ENCODE data around the gene SFMBT2.
"Not testable (repeated sequence)": the region's sequence is repeated elsewhere in the genome, so short reads cannot be mapped to it uniquely, and the experiment has no call there.

The SFMBT2 gene

DNA sequence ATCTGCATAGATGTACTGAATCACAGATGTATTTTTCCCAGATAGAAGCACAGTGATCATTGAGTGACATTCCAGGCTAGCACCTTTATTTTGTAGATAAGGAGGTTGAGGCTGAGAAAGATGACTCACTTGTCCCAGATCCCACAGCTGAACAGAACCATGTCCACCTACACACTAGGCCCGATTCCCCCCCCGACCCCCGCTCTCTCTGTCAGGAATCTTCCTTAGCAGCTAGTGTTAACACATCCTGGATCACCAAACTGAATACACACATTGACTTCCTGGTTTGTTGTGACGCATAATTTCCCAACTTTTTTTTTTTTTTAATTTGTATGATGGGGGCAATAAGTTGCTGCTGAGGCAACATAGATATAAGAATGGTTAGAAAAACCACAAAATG lies 5.2 kb downstream of the SFMBT2 start:
- peaks cover 0 to 2% of the 10 kb centered on the region in 2 donors for H3K4me1 ChIP-seq (ENCODE audit: control insufficient read depth in 2 of 2, insufficient read depth in 2 of 2, low read length in 2 of 2)
- H3K27me3 ChIP-seq (ENCODE audit: control insufficient read depth in 2 of 2, insufficient read depth in 2 of 2, low read length in 2 of 2) = no peaks in the 10 kb centered on the region
- H3K4me3 ChIP-seq (ENCODE audit: low read length in 2 of 2) = no peak overlapping the region
- H3K9ac ChIP-seq (ENCODE audit: low read depth in 1 of 2, low read length in 2 of 2) = no peak overlapping the region
- no peaks in the 10 kb centered on the region for H3K36me3 ChIP-seq (ENCODE audit: control insufficient read depth in 2 of 2, insufficient read depth in 2 of 2, low read length in 2 of 2)
- H3K9me3 ChIP-seq (ENCODE audit: control insufficient read depth in 2 of 2, low read length in 2 of 2) = no peaks in the 10 kb centered on the region
- no peak overlapping the region for H3K27ac ChIP-seq (ENCODE audit: low read depth in 2 of 2, low read length in 2 of 2)

DNA sequence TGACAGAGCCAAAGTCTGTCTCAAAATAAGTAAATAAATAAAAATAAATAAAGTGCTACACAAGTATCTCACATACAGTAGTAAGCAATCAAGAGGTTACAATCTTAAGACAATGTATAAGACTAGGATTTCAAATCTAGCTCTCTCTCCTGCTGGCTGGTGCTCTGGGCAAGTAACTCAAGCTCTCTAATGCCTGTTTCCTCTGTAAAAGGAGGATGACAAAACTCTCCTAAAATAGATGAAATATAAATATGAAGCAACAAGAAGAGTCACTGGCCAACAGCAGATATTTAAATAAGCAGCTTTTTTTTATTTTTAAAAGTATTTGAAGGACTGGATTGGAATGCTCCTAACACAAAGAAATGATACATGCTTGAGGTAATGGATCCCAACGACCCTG lies 7.2 kb downstream of the SFMBT2 start:
- H3K27ac ChIP-seq (ENCODE audit: low read depth in 2 of 2, low read length in 2 of 2) = no peak overlapping the region
- H3K9ac ChIP-seq (ENCODE audit: low read depth in 1 of 2, low read length in 2 of 2) = no peak overlapping the region
- no peak overlapping the region for H3K4me3 ChIP-seq (ENCODE audit: low read length in 2 of 2)
- H3K4me1 ChIP-seq (ENCODE audit: control insufficient read depth in 2 of 2, insufficient read depth in 2 of 2, low read length in 2 of 2) = peaks cover 0 to 2% of the 10 kb centered on the region in 2 donors
- H3K9me3 ChIP-seq (ENCODE audit: control insufficient read depth in 2 of 2, low read length in 2 of 2) = no peaks in the 10 kb centered on the region
- no peaks in the 10 kb centered on the region for H3K36me3 ChIP-seq (ENCODE audit: control insufficient read depth in 2 of 2, insufficient read depth in 2 of 2, low read length in 2 of 2)
- H3K27me3 ChIP-seq (ENCODE audit: control insufficient read depth in 2 of 2, insufficient read depth in 2 of 2, low read length in 2 of 2) = no peaks in the 10 kb centered on the region

DNA sequence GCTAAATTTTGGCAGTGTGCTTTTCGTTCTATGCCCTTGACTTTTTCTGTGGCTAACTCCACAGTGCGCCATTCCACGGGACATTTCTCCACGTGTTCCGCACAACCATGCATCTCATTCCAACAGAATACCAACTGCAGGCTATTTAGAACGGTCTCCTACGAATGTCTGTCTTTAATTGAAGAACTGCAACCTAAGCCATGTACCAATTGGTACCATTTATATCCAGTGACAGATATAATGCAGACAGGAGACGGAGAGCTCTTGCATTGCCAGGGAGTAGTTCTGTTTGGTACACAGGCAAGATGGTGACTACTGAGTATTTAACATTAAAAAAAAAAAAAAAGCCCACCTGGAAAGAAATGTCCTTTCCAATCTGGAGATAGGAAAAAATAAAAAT lies 9.1 kb downstream of the SFMBT2 start:
- Histone ChIP-seq H3K9ac (ENCODE audit: low read depth in 1 of 2, low read length in 2 of 2) (no peak overlapping the region), H3K27ac (ENCODE audit: low read depth in 2 of 2, low read length in 2 of 2) (no peak overlapping the region), H3K4me3 (ENCODE audit: low read length in 2 of 2) (no peak overlapping the region), H3K36me3 (ENCODE audit: control insufficient read depth in 2 of 2, insufficient read depth in 2 of 2, low read length in 2 of 2) (no peaks in the 10 kb centered on the region), H3K9me3 (ENCODE audit: control insufficient read depth in 2 of 2, low read length in 2 of 2) (no peaks in the 10 kb centered on the region), H3K4me1 (ENCODE audit: control insufficient read depth in 2 of 2, insufficient read depth in 2 of 2, low read length in 2 of 2) (no peaks in the 10 kb centered on the region), H3K27me3 (ENCODE audit: control insufficient read depth in 2 of 2, insufficient read depth in 2 of 2, low read length in 2 of 2) (no peaks in the 10 kb centered on the region)

- Histone ChIP-seq H3K27ac (ENCODE audit: low read depth in 2 of 2, low read length in 2 of 2) (no peak overlapping the region), H3K9ac (ENCODE audit: low read depth in 1 of 2, low read length in 2 of 2) (no peak overlapping the region), H3K9me3 (ENCODE audit: control insufficient read depth in 2 of 2, low read length in 2 of 2) (no peaks in the 10 kb centered on the region), H3K36me3 (ENCODE audit: control insufficient read depth in 2 of 2, insufficient read depth in 2 of 2, low read length in 2 of 2) (no peaks in the 10 kb centered on the region), H3K27me3 (ENCODE audit: control insufficient read depth in 2 of 2, insufficient read depth in 2 of 2, low read length in 2 of 2) (no peaks in the 10 kb centered on the region), H3K4me3 (ENCODE audit: low read length in 2 of 2) (no peak overlapping the region), H3K4me1 (ENCODE audit: control insufficient read depth in 2 of 2, insufficient read depth in 2 of 2, low read length in 2 of 2) (no peaks in the 10 kb centered on the region)
Measured at GRCh38 chr10:7401156-7401555, 9.7 kb downstream of the SFMBT2 start.

DNA sequence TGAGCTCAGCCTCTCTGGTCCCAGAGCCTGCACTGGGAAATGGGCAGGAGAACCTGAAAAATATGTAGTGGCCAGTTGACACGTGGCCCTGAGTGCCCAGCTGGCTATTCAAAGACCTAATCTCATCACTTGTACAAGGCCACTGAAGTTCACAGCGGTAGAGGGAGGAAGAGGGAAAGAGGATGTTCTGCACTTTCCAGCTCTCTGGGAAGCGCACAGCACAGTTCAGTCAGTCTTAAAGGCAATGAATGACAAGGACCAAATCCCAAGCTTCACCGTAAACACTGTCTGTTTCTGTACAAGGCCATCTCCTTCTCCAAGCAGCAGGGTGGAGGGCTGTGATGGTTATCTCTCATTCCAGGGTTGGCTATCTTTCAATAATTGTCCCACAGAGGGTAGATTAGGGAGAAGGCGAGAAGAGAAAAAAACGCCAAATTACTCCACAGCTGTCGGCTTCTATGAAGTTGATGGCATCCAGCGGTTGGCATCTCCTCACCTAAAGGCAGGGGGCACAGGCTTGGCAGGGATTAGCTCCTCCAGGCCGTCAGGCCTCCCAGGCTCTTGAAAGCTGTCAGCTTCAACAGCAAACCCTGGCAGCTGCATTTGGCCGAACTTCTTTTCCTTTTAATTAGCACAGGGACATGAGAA lies 10.6 kb downstream of the SFMBT2 start:
- no peaks in the 10 kb centered on the region for H3K36me3 ChIP-seq (ENCODE audit: control insufficient read depth in 2 of 2, insufficient read depth in 2 of 2, low read length in 2 of 2)
- no peak overlapping the region for H3K4me3 ChIP-seq (ENCODE audit: low read length in 2 of 2)
- no peak overlapping the region for H3K27ac ChIP-seq (ENCODE audit: low read depth in 2 of 2, low read length in 2 of 2)
- no peaks in the 10 kb centered on the region for H3K9me3 ChIP-seq (ENCODE audit: control insufficient read depth in 2 of 2, low read length in 2 of 2)
- H3K4me1 ChIP-seq (ENCODE audit: control insufficient read depth in 2 of 2, insufficient read depth in 2 of 2, low read length in 2 of 2) = no peaks in the 10 kb centered on the region
- no peak overlapping the region for H3K9ac ChIP-seq (ENCODE audit: low read depth in 1 of 2, low read length in 2 of 2)
- no peaks in the 10 kb centered on the region for H3K27me3 ChIP-seq (ENCODE audit: control insufficient read depth in 2 of 2, insufficient read depth in 2 of 2, low read length in 2 of 2)

- Histone ChIP-seq H3K27me3 (ENCODE audit: control insufficient read depth in 2 of 2, insufficient read depth in 2 of 2, low read length in 2 of 2) (no peaks in the 10 kb centered on the region), H3K9ac (ENCODE audit: low read depth in 1 of 2, low read length in 2 of 2) (no peak overlapping the region), H3K36me3 (ENCODE audit: control insufficient read depth in 2 of 2, insufficient read depth in 2 of 2, low read length in 2 of 2) (no peaks in the 10 kb centered on the region), H3K9me3 (ENCODE audit: control insufficient read depth in 2 of 2, low read length in 2 of 2) (no peaks in the 10 kb centered on the region), H3K27ac (ENCODE audit: low read depth in 2 of 2, low read length in 2 of 2) (no peak overlapping the region), H3K4me1 (ENCODE audit: control insufficient read depth in 2 of 2, insufficient read depth in 2 of 2, low read length in 2 of 2) (no peaks in the 10 kb centered on the region), H3K4me3 (ENCODE audit: low read length in 2 of 2) (no peak overlapping the region)
Measured at GRCh38 chr10:7399533-7399932, 11.3 kb downstream of the SFMBT2 start.

DNA sequence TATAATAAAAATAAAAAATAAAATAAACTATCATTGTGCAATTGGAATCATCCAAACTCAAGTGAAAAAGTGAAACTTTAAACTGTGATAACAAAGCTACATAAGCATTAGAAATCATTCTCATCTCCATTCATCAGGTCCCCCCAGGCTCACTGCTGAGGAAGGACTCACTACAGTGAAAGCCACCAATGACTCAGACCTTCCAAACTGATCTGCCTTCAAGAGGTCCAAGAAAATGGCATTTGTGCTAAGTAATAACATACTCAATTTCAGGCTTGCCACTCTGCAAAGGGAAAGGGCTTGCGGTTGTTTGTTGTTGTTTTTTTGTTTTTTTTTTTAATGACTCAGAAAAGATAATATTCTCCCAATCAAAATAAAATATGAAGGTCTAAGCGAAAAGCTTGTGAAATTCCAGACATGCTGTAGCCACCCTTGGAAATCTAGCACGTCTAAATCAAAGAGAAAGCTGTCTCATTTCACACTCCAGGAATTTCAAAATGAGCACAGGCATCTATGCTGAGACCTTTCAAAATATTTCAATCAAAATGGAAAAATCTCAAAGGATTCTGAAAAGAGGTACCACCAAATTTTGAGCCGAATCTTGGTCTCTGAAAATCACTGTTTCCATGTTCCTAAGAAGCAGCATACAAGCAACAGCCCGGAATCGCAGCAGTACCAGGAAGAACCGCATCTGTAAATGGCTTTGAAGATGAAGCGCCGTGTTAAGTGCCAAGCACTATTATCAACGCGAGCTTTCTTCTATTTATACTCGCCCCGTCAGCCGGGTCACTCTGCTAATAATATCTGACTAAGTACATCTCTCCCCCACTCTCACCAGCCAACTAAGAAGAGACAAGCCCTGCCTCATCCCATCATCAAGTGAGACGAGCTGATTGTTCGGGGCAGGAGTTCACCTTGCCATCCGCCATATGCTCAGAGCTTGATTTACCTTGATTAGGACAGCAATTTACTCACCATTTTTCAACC lies 13.5 kb downstream of the SFMBT2 start:
- Histone ChIP-seq H3K36me3 (ENCODE audit: control insufficient read depth in 2 of 2, insufficient read depth in 2 of 2, low read length in 2 of 2) (no peaks in the 10 kb centered on the region), H3K27ac (ENCODE audit: low read depth in 2 of 2, low read length in 2 of 2) (no peak overlapping the region), H3K9me3 (ENCODE audit: control insufficient read depth in 2 of 2, low read length in 2 of 2) (no peaks in the 10 kb centered on the region), H3K4me1 (ENCODE audit: control insufficient read depth in 2 of 2, insufficient read depth in 2 of 2, low read length in 2 of 2) (no peaks in the 10 kb centered on the region), H3K27me3 (ENCODE audit: control insufficient read depth in 2 of 2, insufficient read depth in 2 of 2, low read length in 2 of 2) (no peaks in the 10 kb centered on the region), H3K4me3 (ENCODE audit: low read length in 2 of 2) (no peak overlapping the region), H3K9ac (ENCODE audit: low read depth in 1 of 2, low read length in 2 of 2) (no peak overlapping the region)

- not testable (repeated sequence) for H3K27ac ChIP-seq (ENCODE audit: low read depth in 2 of 2, low read length in 2 of 2); H3K36me3 ChIP-seq (ENCODE audit: control insufficient read depth in 2 of 2, insufficient read depth in 2 of 2, low read length in 2 of 2); H3K9ac ChIP-seq (ENCODE audit: low read depth in 1 of 2, low read length in 2 of 2); H3K4me3 ChIP-seq (ENCODE audit: low read length in 2 of 2); H3K27me3 ChIP-seq (ENCODE audit: control insufficient read depth in 2 of 2, insufficient read depth in 2 of 2, low read length in 2 of 2); H3K9me3 ChIP-seq (ENCODE audit: control insufficient read depth in 2 of 2, low read length in 2 of 2); H3K4me1 ChIP-seq (ENCODE audit: control insufficient read depth in 2 of 2, insufficient read depth in 2 of 2, low read length in 2 of 2)
Measured at GRCh38 chr10:7392301-7392700, 18.5 kb downstream of the SFMBT2 start.

DNA sequence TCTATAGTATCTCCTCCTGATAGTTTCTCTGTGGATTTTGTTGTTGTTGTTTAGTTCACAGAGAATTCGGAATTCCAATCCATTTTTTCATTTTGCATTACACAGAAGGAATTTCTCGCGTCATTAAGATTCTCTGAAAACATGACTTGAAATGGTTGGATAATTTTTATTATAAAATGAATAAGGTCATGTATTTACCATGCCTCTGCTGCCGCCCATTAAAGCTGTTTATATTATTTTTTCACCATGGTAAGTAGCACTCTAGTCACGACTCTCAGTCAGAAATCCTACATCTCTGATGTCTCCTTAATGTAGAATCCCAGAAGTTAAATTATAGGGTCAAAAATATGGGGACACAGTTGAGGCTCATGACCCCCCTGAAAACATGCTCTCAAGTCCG lies 19.1 kb downstream of the SFMBT2 start:
- no peak overlapping the region for H3K9ac ChIP-seq (ENCODE audit: low read depth in 1 of 2, low read length in 2 of 2)
- no peaks in the 10 kb centered on the region for H3K27me3 ChIP-seq (ENCODE audit: control insufficient read depth in 2 of 2, insufficient read depth in 2 of 2, low read length in 2 of 2)
- H3K4me1 ChIP-seq (ENCODE audit: control insufficient read depth in 2 of 2, insufficient read depth in 2 of 2, low read length in 2 of 2) = no peaks in the 10 kb centered on the region
- H3K36me3 ChIP-seq (ENCODE audit: control insufficient read depth in 2 of 2, insufficient read depth in 2 of 2, low read length in 2 of 2) = no peaks in the 10 kb centered on the region
- H3K4me3 ChIP-seq (ENCODE audit: low read length in 2 of 2) = no peak overlapping the region
- H3K9me3 ChIP-seq (ENCODE audit: control insufficient read depth in 2 of 2, low read length in 2 of 2) = no peaks in the 10 kb centered on the region
- no peak overlapping the region for H3K27ac ChIP-seq (ENCODE audit: low read depth in 2 of 2, low read length in 2 of 2)

DNA sequence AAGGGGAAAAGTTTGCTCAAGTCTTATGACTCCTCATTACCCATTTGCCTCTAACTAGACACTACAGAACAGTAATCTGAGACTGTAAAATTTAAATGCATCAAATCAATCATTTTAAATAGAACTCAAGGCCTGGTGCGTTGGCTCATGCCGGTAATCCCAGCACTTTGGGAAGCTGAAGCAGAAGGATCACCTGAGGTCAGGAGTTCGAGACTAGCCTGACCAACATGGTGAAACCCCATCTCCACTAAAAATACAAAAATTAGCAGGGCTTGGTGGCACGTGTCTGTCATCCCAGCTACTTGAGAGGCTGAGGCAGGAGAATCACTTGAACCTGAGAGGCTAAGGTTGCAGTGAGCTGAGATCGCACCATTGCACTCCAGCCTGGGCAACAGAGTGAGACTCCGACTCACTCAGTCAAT lies 20.1 kb downstream of the SFMBT2 start:
- not testable (repeated sequence) for H3K27ac ChIP-seq (ENCODE audit: low read depth in 2 of 2, low read length in 2 of 2); H3K4me3 ChIP-seq (ENCODE audit: low read length in 2 of 2); H3K9ac ChIP-seq (ENCODE audit: low read depth in 1 of 2, low read length in 2 of 2); H3K9me3 ChIP-seq (ENCODE audit: control insufficient read depth in 2 of 2, low read length in 2 of 2); H3K27me3 ChIP-seq (ENCODE audit: control insufficient read depth in 2 of 2, insufficient read depth in 2 of 2, low read length in 2 of 2); H3K4me1 ChIP-seq (ENCODE audit: control insufficient read depth in 2 of 2, insufficient read depth in 2 of 2, low read length in 2 of 2); H3K36me3 ChIP-seq (ENCODE audit: control insufficient read depth in 2 of 2, insufficient read depth in 2 of 2, low read length in 2 of 2)
